B cell (primary cell): Measurements from ENCODE around the gene PAQR6.

Experiments
- CTCF ChIP-seq: fragments of 200-600 bp; IDR thresholded peaks from one replicate; pipeline ENCODE4 v1.8.0; 2022; ENCODE audit warnings: antibody characterized with exemption, mild to moderate bottlenecking
- EZH2 ChIP-seq: IDR thresholded peaks from 2 replicates; pipeline ENCODE4 v1.6.1; 2012; ENCODE audit warnings: borderline replicate concordance, low read depth, mild to moderate bottlenecking, moderate library complexity, low read length; ENCODE audit not compliant: insufficient read depth, poor library complexity, severe bottlenecking

GRCh38 chr1:156195853-156196252 is 52.0 kb downstream of the PAQR6 start:
- TF ChIP-seq CTCF (no peak), EZH2 (no peak)
